GM12878 (cell line): ENCODE data around the gene H2AZ2. TPM values are rescaled to one million over a fixed set of nuclear protein-coding genes. Genes with fewer than 3 reads are reported as not detected.

Experiments used
- BMI1 ChIP-seq: fragments of 450-650 bp; IDR thresholded peaks from 2 replicates; pipeline ENCODE4 v1.6.1; 2016; ENCODE audit warnings: mild to moderate bottlenecking, moderate library complexity, borderline replicate concordance
- ETV6 ChIP-seq, 2 experiments: fragments of 450-650 bp in 1 of 2; IDR thresholded peaks in 1 of 2; conservative IDR thresholded peaks in 1 of 2; 2 replicates each; pipeline ENCODE4 v1.6.1; 2014; ENCODE audit warnings: antibody characterized with exemption in 1 of 2, borderline replicate concordance in 1 of 2, low read depth in 1 of 2, mild to moderate bottlenecking in 1 of 2, moderate library complexity in 1 of 2
- IKZF1 ChIP-seq: fragments of 450-650 bp; conservative IDR thresholded peaks from 2 replicates; pipeline ENCODE4 v1.6.1; 2017; ENCODE audit warnings: antibody characterized with exemption, mild to moderate bottlenecking
- MYC ChIP-seq: IDR thresholded peaks from 2 replicates; pipeline ENCODE4 v1.6.1; 2011; ENCODE audit warnings: mild to moderate bottlenecking, low read length, moderate library complexity, inconsistent platforms; ENCODE audit not compliant: insufficient read depth, insufficient replicate concordance, insufficient read length, severe bottlenecking
- NFXL1 ChIP-seq: fragments of 450-650 bp; IDR thresholded peaks from 2 replicates; pipeline ENCODE4 v1.6.1; 2017; ENCODE audit warnings: antibody characterized with exemption, mild to moderate bottlenecking, borderline replicate concordance
- PAX8 ChIP-seq: fragments of 450-650 bp; IDR thresholded peaks from 2 replicates; pipeline ENCODE4 v1.6.1; 2017; ENCODE audit warnings: mild to moderate bottlenecking, moderate library complexity
- PRDM15 ChIP-seq: fragments of 450-650 bp; formaldehyde crosslinking; IDR thresholded peaks from 2 replicates; pipeline ENCODE4 v1.4.0; 2020; ENCODE audit warnings: mild to moderate bottlenecking, moderate library complexity
- RAD51 ChIP-seq: fragments of 450-650 bp; IDR thresholded peaks from 2 replicates; pipeline ENCODE4 v1.6.1; 2016; ENCODE audit warnings: moderate library complexity, mild to moderate bottlenecking, inconsistent platforms
- RELA ChIP-seq: fragments of 450-650 bp; IDR thresholded peaks from 2 replicates; pipeline ENCODE4 v1.8.0; 2014; ENCODE audit warnings: borderline replicate concordance; ENCODE audit not compliant: partially characterized antibody
- SMAD5 ChIP-seq: IDR thresholded peaks from 2 replicates; pipeline ENCODE4 v1.6.1; 2016; ENCODE audit warnings: antibody characterized with exemption, low read depth
- SREBF2 ChIP-seq: IDR thresholded peaks from 2 replicates; pipeline ENCODE4 v1.6.1; 2012; ENCODE audit warnings: mild to moderate bottlenecking, low read length
- ZBED1 ChIP-seq: IDR thresholded peaks from 2 replicates; pipeline ENCODE4 v1.6.1; 2016; ENCODE audit warnings: borderline replicate concordance
- ZBTB4 ChIP-seq: fragments of 450-650 bp; formaldehyde crosslinking; IDR thresholded peaks from 2 replicates; pipeline ENCODE4 v1.4.0; 2022; ENCODE audit warnings: mild to moderate bottlenecking, moderate library complexity
- ZBTB40 ChIP-seq: fragments of 450-650 bp; IDR thresholded peaks from 2 replicates; pipeline ENCODE4 v1.6.1; 2016; ENCODE audit warnings: mild to moderate bottlenecking, moderate library complexity, borderline replicate concordance
- polyA plus RNA-seq, 11 experiments: library from polyadenylated mRNA; depleted of rRNA in 4 of 11; unstranded in 6 of 11; stranded (reverse) in 5 of 11; fragments of >200 nt; fragmentation: Nextera tagmentation in 4 of 11; fragmentation: Illumina TruSeq in 1 of 11; extraction: Ambion mirVana in 4 of 11; extraction: Trizol in 1 of 11; gene quantifications; 1 replicate in 1 of 11; 2 replicates in 10 of 11; pipeline versions ENCODE4 v1.2.1 to v1.2.3, GENCODE V29; 2011 to 2016; ENCODE audit warnings: inconsistent platforms in 2 of 11, missing spikeins in 2 of 11, low read depth in 1 of 11
- total RNA-seq, 4 experiments: library from RNA; depleted of rRNA in 3 of 4; stranded (reverse); fragments of >200 nt in 3 of 4; fragmentation: Illumina TruSeq in 1 of 4; extraction: Trizol in 1 of 4; gene quantifications; 2 replicates each; pipeline versions ENCODE4 v1.2.1 to v1.2.3, GENCODE V29; 2013 to 2021

H2AZ2 gene
- total and polyA plus RNA-seq, 10 of the 15 experiments (the other 5 are each of a cell fraction or from before 2014, with no cell fraction given), result 118 to 366 (median 223) TPM

GRCh38 chr7:44847509-44847919, 373 bp downstream of the H2AZ2 start (continued):
- no peak for TF ChIP-seq SREBF2
- TF ChIP-seq PAX8, result no peak
- TF ChIP-seq ETV6 (conservative IDR thresholded peaks at IDR 0.05 in 1 of 2, IDR thresholded peaks at IDR 0.05 in 1 of 2; ENCODE audit: borderline replicate concordance in 1 of 2, low read depth in 1 of 2), result no peak
- TF ChIP-seq BMI1, result no peak
- no peak for TF ChIP-seq NFXL1
- TF ChIP-seq MYC, result no peak
- no peak; the same call in 1 of the 2 replicates for TF ChIP-seq IKZF1
- no peak for TF ChIP-seq ZBED1
- no peak for TF ChIP-seq RELA
- no peak for TF ChIP-seq RAD51
- TF ChIP-seq ZBTB4 (CRISPR knock-in tag), result 0 out of 2 replicates have a peak, but pooled peaks have one; percentile 17
- no peak for TF ChIP-seq ZBTB40
- TF ChIP-seq PRDM15 (CRISPR knock-in tag), result no peak
- TF ChIP-seq SMAD5, result no peak
